Sciatic nerve (tissue), 2 donors: ENCODE data around the gene INS. TPM values are rescaled to one million over a fixed set of nuclear protein-coding genes. Genes with fewer than 3 reads are reported as not detected.
A peak's percentile ranks its signal among the peaks of the same experiment; 100 is the strongest.
"Not testable (repeated sequence)": the region's sequence is repeated elsewhere in the genome, so short reads cannot be mapped to it uniquely, and the experiment has no call there.

Experiments used
- ATAC-seq: fragments of 200-7000 bp; cut with Tn5 transposase; one replicate; pipeline ENCODE4 v1.9.1; 2020; ENCODE audit warnings: mild to moderate bottlenecking, moderate library complexity
- DNase-seq: peaks from one replicate; pipeline ENCODE4 v3.0.0-alpha.2; 2020; ENCODE audit warnings: low spot score
- intact Hi-C: fragments of 100-400 bp; cut with DNase I; formaldehyde crosslinking; loops from one replicate; pipeline ENCODE4 v1.14.2; 2022
- total RNA-seq: library from RNA; stranded (reverse); fragmentation: NEBNext Ultra II Directional; extraction: Animal tissue kit (Norgen Biotek cat#: 25700); gene quantifications from one replicate; pipeline ENCODE4 v1.2.1, GENCODE V29; 2021
- donor health status: DM: no; HTN: no; CAD: no.
- donor health status: DM: no; HTN: no; CAD: no.

The INS gene
- total RNA-seq, 1 donor from 2014 or later, result 1.5 TPM

DNA sequence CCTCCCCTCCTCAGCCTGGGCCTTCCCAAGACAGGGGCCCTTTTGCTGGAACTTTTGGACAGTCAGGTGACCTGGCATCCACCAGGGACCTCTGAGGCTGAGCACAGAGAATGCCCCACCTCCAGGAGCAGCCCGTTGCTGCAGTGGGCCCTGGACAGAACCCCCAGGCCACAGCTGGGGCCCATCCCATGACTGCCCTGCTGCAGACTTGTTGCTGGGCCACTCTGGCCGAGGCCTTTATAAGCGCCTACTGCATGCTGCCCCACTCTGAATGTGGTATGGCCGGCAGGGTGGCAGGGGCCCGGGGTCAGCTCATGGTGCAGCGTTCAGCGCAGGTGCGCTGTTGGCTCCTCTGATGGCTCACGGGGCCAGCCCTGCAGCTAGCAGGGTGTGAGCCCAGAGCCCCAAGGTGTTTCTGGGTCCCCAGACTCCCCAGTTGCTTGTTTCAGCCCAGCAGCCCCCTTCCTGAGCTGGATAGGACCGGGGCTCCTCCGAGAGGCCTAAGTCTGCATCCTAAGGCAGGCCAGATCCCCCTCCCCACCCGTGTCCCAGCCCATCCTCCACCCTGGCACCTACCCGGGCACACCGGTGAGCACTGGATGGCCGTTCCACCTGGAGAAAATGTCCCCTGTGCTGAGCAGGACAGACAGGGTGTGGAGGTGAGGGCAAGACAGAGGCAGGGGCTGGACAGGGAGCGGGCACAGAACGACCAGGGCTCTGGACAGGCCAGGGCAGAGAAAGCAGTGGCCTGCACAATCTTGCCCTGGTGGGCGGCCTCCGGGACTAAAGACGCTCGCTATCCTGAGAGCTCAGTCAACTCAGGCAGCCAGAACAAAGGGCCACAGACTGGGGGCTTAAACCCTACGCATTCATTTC is 38.7 kb upstream of the INS start:
- DNase-seq, result no peak
- intact Hi-C loops, result loop anchor here (5.0 to 10.0 kb wide), 3 partner anchors 98 to 705 kb away; a partner anchor contains a TSS
- ATAC-seq, result no peak

DNA sequence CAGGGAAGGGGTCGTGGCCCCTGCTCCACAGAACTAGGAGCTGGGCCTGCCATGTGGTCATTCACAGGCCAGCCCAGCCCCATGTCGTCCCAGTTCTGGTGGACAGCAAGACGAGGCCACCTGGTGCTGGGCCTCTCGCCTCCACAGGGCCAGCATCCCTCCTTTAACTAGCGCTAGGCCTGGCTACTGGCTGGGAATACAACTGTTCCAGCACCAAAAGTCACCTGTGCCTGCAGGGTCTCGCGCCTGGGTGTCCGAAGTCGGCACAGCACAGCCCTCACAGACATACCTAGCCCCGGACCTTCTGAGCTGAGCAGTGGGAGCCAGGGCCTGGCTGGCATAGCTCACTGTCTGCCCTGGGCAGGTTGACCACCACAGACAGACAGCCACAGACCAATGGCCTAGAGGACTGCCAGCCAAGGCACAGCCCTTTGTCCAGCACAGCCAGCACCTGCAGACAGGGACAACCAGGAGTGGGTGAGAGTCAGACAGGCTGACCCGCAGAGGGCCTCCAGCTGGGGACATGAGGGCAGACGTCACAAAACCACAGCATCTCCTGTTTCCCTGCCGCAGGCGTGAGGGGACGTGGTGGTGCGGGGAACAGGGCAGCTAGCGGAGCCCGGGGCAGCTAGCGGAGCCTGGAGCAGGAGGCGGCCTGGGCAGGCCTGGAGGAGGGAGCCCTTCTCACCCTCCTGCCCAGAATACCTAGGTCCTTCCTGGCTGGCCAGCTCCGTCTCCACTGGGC is 37.8 kb upstream of the INS start:
- intact Hi-C loops, result loop anchor here (5.0 to 10.0 kb wide), 3 partner anchors 99 to 706 kb away; a partner anchor contains a TSS
- ATAC-seq, result no peak
- no peak for DNase-seq

DNA sequence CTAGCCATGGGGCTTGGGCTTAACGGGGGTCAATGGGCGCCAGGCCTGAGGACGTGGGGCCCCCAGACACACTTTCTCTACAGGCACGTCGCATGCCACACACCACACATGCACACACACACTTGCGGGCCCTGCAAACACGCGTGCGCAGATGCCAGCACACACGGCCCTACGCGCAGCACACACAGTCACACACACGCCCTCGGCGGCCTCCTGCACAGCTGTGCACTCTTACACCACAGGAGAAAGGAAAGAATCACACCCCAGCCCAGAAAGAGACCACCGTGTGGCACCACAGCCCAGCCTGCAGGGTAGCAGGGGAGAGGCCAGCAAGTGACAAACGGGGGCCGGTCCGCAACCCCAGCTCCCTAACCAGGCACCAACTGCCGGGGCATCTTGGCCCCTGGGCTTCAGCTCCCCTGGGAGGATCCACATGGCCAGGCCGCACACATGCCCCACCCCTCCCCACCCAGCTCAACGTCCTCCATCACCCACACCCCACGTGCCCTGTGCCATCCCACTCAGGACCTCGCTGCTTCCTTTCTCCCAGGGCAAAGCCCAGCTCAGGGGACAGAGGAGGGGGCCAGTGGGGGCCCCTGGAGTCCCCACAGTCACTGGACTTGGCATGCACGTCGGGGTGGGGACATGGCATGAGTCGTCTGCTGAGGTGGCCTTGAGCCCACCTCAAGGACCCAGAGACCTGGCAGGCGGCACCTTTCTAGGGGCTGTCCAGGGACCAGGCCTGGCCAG is 36.9 kb upstream of the INS start:
- intact Hi-C loops, result loop anchor here (5.0 to 10.0 kb wide), 3 partner anchors 99 to 707 kb away; a partner anchor contains a TSS

DNA sequence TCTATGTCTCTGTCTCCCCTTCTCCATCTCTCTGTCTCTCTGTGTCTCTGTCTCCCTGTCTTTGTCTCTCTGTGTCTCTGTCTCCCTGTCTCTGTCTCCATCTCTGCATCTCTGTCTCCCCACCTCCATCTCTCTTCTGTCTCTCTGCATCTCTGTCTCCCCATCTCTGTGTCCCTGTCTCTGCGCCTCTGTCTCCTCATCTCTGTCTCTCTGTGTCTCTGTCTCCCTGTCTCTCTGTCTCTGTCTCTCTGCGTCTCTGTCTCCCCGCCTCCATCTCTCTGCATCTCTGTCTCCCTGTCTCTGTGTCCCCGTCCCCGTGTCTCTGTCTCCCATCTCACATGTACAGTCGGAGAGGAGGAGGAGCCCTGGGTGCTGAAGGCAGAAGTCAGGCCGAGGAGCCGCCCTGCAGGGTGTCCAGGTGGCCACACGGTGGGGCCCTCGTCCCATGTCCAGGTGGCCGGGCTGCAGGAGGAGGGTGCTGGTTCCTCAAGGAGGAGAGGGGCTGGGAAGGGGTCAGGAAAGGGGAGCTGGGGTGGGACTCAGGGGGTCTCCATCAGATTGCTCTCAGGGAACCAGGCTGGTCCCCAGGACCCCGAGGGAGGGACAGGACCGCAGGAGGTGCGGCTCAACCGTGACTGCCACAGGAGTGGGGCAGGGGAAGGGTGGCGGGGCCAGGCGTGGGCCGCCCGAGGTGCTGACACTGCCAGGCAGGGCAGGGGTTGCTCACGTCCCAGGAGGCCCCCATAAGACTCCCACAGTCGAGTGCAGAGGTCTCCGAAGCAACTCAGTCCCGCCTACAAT is 36.2 kb upstream of the INS start:
- intact Hi-C loops, result loop anchor here (5.0 to 10.0 kb wide), 3 partner anchors 100 to 708 kb away; a partner anchor contains a TSS
- DNase-seq, result peak; percentile 88
- peak; percentile 86 for ATAC-seq

More for the DNA sequence above, 36.9 kb upstream of the INS start:
- DNase-seq (no peak), ATAC-seq (no peak)

DNA sequence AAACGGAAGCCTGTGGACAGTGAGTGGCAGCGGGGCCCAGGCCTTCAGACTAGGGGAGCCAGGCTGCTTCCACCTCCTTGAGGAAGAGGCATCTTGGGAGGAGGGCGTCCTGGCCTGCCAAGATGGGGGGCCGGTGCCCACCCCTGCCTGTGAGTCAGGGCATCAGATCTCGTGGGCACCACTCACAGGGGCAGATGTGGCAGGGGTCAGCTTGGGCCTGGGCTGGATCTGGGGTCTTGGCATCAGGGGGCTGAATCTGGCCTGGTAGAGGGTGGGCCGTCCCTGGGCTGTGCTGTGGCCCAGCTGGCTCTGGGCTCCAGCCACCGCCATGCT is 34.7 kb upstream of the INS start:
- ATAC-seq, result no peak
- no peak for DNase-seq
- intact Hi-C loops, result loop anchor here (5.0 to 10.0 kb wide), 3 partner anchors 102 to 709 kb away; a partner anchor contains a TSS

DNA sequence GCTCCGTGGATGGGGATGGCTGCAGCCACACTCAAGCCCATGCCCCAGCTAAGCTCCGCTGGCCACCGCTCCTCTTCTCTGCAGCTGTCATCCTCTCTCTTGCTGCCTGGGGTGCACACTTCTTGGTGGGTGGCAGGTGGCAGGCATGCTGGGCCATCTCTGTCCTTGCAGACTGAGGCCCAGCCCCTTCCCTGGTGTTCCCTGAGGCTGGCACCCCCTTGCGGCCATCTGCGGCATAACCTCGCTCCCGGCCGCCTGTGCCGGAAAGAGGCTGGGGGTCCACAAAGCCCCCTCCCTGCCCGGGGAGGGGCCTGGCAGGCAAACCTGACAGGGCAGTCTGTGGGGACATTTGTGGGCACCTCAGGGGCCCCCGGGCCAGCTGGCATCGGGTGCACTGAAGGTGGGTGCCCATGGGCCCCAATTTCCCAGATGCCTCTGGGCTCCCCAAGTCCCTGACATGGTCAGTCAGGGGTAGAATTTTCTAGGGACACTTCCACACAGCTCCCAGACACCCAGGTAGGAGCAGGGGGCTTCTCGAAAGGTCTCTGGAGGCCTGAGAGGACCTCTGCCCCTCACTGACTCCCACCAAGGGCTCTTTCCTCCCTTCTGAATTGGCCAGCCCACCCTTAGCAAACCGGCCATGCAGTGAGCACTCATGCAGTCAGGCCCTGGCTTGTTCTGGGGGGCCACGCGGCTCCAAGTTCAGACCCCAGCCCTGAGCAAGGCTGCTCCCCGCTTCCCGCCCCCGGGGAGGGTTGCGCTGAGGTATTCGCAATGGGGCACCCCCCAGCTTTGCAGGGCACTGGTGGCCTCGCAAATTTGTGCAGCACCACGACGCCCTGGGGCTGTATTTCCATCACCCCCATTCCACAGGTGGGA is 34.1 kb upstream of the INS start:
- intact Hi-C loops, result loop anchor here (5.0 to 10.0 kb wide), 3 partner anchors 102 to 710 kb away; a partner anchor contains a TSS
- no peak for ATAC-seq
- DNase-seq, result no peak

DNA sequence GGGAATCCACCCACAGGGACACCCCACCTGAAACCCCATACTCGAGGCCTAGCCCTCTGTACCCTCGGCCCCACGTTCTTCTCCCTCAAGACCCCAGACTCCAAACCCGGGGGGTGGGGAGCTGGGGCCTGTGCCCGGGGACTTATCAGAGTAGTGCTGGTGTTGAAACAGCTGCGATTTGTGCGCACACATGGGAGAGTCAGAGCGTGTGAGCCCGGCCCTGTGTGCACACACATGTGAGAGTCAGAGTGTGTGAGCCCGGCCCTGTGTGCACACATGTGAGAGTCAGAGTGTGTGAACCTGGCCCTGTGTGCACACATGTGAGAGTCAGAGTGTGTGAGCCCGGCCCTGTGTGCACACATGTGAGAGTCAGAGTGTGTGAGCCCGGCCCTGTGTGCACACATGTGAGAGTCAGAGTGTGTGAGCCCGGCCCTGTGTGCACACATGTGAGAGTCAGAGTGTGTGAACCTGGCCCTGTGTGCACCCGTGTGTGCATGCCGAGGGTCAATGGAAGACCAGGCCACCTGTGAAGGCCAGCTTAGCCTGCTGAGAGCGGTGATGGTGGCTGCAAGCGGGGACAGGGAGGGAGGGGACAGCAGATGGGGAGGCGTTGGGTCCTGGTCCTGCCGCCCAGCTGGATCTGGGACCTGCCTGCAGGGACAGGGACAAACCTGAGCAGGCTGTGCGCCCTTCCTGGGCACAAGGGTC is 33.0 kb upstream of the INS start:
- not testable (repeated sequence) for DNase-seq
- ATAC-seq, result peak; percentile 35
- intact Hi-C loops, result loop anchor here (10.0 kb wide), 1 partner anchor 711 kb away; a partner anchor contains a TSS

DNA sequence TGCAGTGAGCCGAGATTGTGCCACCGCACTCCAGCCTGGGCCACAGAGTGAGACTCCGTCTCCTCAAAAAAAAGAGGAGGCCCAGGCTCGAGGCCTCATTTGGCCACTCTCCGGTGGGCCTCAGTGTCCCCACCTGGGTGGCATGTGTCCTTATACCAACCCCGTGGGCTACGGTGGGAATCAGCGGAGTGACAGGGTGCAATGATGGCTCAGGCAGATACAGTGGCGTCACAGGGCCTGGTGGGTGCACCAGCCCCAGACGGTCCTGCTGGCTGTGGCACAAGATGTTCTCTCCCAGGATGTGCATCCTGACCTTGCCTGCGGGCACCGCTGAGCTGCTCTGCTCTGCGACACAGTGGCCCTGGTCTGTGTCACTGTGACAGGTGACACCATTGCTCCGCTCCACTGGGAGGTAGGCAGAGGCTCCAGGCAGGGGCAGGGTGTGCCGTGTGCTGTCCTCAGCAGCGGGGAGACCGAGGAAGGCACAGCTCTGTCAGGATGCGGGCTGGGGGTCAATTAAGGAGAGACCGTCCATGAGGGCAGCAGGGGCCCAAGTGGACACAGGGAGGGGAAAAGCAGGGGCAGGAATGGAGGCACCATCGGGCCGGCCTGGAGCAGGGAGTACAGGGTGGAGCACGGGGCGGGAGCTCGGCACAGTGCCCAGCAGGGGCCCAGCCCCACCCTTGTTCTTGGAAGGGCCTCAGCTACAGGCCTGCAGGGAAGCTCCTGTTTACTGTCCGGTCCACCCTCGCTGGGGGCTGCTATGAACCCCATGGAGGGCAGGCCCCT is 32.3 kb upstream of the INS start:
- DNase-seq (no peak), ATAC-seq (peak; percentile 69)
- intact Hi-C loops, result loop anchor here (10.0 kb wide), 1 partner anchor 712 kb away; a partner anchor contains a TSS

DNA sequence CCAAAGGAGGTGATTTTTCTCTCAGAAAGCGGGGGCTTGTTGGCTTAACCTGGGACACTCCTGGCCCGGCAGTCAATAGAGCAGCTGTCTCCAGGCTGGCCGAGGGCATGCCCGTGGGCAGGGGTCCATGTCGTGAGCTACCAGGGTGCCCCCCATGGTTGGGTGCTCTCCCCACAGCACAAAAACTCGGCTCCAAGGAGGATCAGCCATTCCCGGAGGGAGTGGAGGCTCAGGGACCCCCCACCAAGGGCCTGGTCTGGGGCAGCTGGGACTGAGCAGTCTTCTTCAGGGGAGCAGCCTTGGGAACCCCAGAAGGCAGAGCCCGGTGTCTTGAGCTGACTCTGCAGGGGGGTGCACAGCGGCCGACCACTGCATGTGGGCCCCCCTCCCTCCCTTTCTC is 31.4 kb upstream of the INS start:
- DNase-seq (no peak), ATAC-seq (no peak)
- intact Hi-C loops, result loop anchor here (10.0 kb wide), 1 partner anchor 712 kb away; a partner anchor contains a TSS

DNA sequence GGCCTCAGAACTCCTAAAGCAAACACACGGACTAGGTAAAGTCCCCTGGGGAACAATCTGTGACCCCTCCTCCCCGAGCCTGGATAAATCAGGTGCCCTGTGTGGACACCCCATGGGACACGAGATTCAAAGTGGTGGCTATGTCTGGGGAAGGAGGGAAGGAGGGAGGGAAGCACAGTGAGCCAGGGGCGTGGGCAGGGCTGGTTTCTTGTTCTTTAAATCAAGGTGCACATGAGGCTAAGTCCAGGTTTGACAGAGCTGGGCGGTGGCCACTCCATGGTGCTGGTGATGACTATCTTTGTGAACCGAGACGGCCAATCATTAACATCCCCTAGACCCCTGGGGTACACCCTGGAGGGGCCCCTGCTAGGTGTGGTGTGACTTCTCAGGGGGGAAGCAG is 30.9 kb upstream of the INS start:
- no peak for ATAC-seq
- intact Hi-C loops, result loop anchor here (10.0 kb wide), 1 partner anchor 713 kb away; a partner anchor contains a TSS

DNA sequence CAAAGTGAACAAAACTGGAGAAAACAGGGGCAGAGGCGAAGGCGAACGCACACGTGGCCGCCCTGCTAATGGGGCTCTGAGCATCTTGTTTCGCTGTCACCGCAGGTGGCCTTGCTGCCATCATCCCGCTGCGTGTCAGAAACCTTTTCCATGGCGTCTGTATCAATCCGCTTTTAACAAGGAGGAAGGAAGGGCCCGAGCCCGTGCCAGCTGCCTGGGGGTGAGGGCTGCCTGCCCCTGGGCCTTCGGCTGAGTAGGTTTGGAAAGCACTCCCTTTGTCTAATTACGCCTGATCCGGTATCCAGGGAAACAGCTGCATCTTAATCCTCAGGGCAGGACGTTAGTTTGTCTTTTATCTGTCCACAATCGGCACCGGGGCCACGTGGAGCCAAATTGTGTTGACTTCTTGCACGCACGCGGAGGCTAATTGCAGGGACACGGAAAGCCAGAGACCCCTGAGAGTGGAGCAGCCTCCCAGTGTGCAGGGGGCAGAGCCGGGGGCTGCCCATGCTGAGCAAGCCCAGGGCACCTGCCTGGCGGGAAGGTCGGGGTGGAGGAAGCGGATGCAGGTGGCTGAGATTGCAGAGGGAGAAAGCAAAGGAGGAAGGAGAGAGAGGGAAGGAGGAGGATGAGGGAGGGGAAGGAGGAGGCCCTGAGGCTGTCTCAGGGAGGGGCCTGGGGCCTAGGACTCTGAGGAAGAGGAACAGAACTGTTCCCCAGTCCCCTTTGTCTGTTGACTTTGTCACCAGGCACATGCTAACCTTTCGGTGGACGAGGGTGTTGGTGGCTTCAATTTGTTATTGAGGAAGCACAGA is 29.9 kb upstream of the INS start:
- ATAC-seq (no peak), DNase-seq (no peak)
- intact Hi-C loops, result loop anchor here (10.0 kb wide), 1 partner anchor 714 kb away; a partner anchor contains a TSS

More for the DNA sequence above, 30.9 kb upstream of the INS start:
- no peak for DNase-seq

DNA sequence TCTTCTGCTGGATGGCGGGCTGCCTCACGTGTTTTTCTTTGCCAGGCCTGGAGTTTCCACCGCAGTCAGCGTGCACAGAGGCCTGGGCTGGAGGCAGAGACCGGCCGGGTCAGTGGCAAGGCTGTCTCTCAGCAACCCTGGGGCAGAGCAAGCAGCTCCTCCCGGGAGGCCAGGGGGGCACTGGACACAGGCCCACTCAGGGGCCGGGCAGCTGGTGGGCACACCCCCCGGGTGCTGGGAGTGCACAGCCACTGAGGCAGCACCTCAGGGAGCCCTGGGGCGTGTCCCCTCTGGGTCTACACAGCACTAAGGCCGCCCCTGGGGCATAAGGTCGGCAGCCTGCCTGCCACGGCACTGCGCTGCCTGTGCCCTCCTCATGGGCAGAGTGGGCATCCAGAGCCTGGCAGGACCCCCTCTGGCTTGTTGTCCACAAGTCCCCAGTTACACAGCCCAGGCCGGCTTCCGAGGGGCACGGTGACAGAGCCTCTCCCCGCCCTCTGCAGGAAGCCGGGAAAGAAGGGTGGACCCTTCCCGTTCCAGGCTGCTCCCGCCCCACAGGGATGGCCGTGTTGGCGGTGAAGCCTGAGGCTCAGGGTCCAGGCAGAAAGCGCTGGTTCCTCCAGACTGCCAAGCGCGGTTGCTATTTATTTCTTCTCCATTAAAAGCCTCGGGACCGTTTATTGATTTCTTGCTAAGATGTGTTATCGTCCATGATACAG is 29.1 kb upstream of the INS start:
- intact Hi-C loops, result loop anchor here (10.0 kb wide), 1 partner anchor 715 kb away; a partner anchor contains a TSS
- ATAC-seq, result no peak
- DNase-seq, result no peak

DNA sequence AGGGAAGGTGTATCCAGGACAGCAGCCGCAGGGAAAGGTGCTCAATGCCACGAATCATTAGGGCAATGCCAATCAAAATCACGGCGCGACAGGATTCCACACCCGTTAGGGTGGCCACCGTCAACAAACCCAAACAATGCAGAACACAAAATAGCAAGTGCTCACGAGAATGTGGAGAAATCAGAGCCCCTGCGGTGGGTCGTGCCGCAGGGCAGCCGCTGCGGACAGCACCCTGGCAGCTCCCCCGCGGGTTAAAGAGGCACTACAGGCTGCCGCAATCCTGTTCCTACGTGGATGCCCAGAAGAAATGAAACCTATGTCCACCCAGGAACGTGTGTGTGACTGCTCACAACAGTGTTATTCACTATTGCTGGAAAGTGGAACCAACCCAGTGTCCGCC is 27.7 kb upstream of the INS start:
- DNase-seq (no peak), ATAC-seq (no peak)
- intact Hi-C loops, result no loop called here

DNA sequence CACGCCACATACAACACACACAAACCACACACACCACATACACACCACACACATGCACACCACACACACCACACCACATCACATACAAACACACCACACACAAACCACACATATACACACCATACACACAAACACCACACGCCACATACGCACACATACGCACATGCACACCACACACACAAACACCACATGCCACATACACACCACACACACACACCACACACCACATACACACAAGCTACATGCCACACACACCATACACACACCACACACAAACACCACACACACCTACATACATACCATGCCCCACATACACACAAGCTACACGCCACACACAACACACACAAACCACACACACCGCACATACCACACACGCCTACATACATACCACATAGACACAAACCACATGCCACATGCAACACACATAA is 26.3 kb upstream of the INS start:
- intact Hi-C loops, result no loop called here
- ATAC-seq, result no peak
- no peak for DNase-seq
